ENCODE results near the gene GPR63.

DNA sequence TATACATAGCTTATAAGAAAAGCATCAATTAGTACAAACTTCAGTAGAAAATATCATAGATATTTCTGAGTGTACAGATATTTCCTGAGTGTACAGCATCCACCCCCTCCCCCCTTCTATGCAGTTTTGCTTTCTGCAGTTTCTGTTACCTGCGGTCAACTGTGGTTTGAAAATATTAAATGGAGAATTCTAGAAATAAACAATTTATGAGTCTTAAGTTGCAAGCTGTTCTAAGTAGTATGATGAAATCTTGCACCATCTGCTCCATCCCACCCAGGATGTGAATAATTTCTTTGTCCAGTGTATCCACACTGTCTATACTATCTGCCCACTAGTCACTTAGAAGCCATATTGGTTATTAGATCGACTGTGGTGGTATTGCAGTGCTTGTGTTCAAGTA is 15.8 kb upstream of the GPR63 start:
- TF ChIP-seq CTCF (IDR thresholded peaks at IDR 0.05) (no peak), POLR2A (IDR thresholded peaks at IDR 0.05) (no peak)
